IMR-90 (cell line): ENCODE results near the gene KCNH5. TPM values are rescaled to one million over a fixed set of nuclear protein-coding genes. Genes with fewer than 3 reads are reported as not detected.

ENCODE experiments used
- ATAC-seq: fragments of 200-7000 bp; cut with Tn5 transposase; 2 replicates; pipeline ENCODE4 v1.9.1; 2020; ENCODE audit warnings: low read depth, mild to moderate bottlenecking, moderate library complexity
- BruUV-seq: library from RNA; stranded (reverse); fragments of 400-500 nt; replicated peaks from 2 replicates; lab custom pipeline; 2021; lab: Mats Ljungman, UMichigan
- CTCF ChIA-PET: fragments of 300-600 bp; formaldehyde crosslinking; extraction: SDS; loops from one replicate; lab custom pipeline; 2021; ENCODE audit warnings: antibody characterized with exemption; lab: Yijun Ruan, JAX
- POLR2A ChIA-PET: fragments of 300-600 bp; sonication (Branson Sonifier 250); formaldehyde crosslinking; loops from one replicate; lab custom pipeline; 2022; ENCODE audit warnings: antibody characterized with exemption; ENCODE audit not compliant: unreplicated experiment; lab: Charles Lee
- DNase-seq: peaks from one replicate; pipeline ENCODE4 v3.0.0; 2013
- H2AFZ ChIP-seq: replicated peaks from 2 replicates; pipeline ENCODE3; 2013; ENCODE audit warnings: low read length, mild to moderate bottlenecking; ENCODE audit not compliant: poor library complexity
- H2AK5ac ChIP-seq: 2 replicates; pipeline ENCODE4 v1.6.1; 2013; ENCODE audit warnings: low read depth, low read length, inconsistent platforms
- H2AK9ac ChIP-seq: replicated peaks from 2 replicates; pipeline ENCODE3; 2013; ENCODE audit warnings: mild to moderate bottlenecking, low read depth, low read length, moderate library complexity; ENCODE audit not compliant: poor library complexity
- H2BK120ac ChIP-seq: 2 replicates; pipeline ENCODE4 v1.6.1; 2013; ENCODE audit warnings: low read depth, low read length, inconsistent platforms
- H2BK15ac ChIP-seq: 3 replicates; pipeline ENCODE4 v1.6.1; 2013; ENCODE audit warnings: low read depth, low read length, inconsistent platforms
- H2BK20ac ChIP-seq: 2 replicates; pipeline ENCODE4 v1.6.1; 2013; ENCODE audit warnings: low read depth, mild to moderate bottlenecking, inconsistent platforms, low read length, moderate library complexity
- H2BK5ac ChIP-seq: 2 replicates; pipeline ENCODE4 v1.6.1; 2013; ENCODE audit warnings: mild to moderate bottlenecking, low read depth, low read length, inconsistent platforms; ENCODE audit not compliant: poor library complexity, severe bottlenecking
- H3K14ac ChIP-seq: replicated peaks from 2 replicates; pipeline ENCODE4 v1.6.1; 2013; ENCODE audit warnings: low read depth, low read length, inconsistent platforms
- H3K18ac ChIP-seq: 2 replicates; pipeline ENCODE4 v1.6.1; 2013; ENCODE audit warnings: low read depth, low read length, control low read depth
- H3K23ac ChIP-seq: 2 replicates; pipeline ENCODE4 v1.6.1; 2013; ENCODE audit warnings: low read depth, low read length, inconsistent platforms
- H3K27ac ChIP-seq: 2 replicates; pipeline ENCODE4 v1.5.1; 2013; ENCODE audit warnings: mild to moderate bottlenecking, control low read depth, low read length; ENCODE audit not compliant: insufficient read depth
- H3K27me3 ChIP-seq: 2 replicates; pipeline ENCODE4 v1.6.1; 2013; ENCODE audit warnings: low read length; ENCODE audit not compliant: control insufficient read depth, insufficient read depth
- H3K36me3 ChIP-seq: 2 replicates; pipeline ENCODE4 v1.6.1; 2013; ENCODE audit warnings: low read length, mixed read lengths; ENCODE audit not compliant: control insufficient read depth, insufficient read depth
- H3K4ac ChIP-seq: 2 replicates; pipeline ENCODE4 v1.6.1; 2013; ENCODE audit warnings: low read depth, low read length, inconsistent platforms
- H3K4me1 ChIP-seq: 2 replicates; pipeline ENCODE4 v1.6.1; 2013; ENCODE audit warnings: low read length, mixed read lengths; ENCODE audit not compliant: control insufficient read depth, insufficient read depth
- H3K4me2 ChIP-seq: 2 replicates; pipeline ENCODE4 v1.6.1; 2013; ENCODE audit warnings: low read depth, mild to moderate bottlenecking, control low read depth, low read length, moderate library complexity
- H3K4me3 ChIP-seq: 2 replicates; pipeline ENCODE4 v1.5.1; 2013; ENCODE audit warnings: low read depth, mild to moderate bottlenecking, control low read depth, low read length, moderate library complexity; ENCODE audit not compliant: insufficient read depth
- H3K56ac ChIP-seq: 2 replicates; pipeline ENCODE4 v1.6.1; 2013; ENCODE audit warnings: low read length, inconsistent platforms; ENCODE audit not compliant: insufficient read depth; ENCODE audit errors: extremely low read depth
- H3K79me1 ChIP-seq, 2 experiments: 2 replicates each; pipeline ENCODE4 v1.6.1; 2013; ENCODE audit warnings: low read length in 2 of 2, inconsistent platforms in 1 of 2, low read depth in 1 of 2
- H3K9ac ChIP-seq: 2 replicates; pipeline ENCODE4 v1.6.1; 2013; ENCODE audit warnings: low read depth, low read length, control low read depth
- H3K9me1 ChIP-seq: 2 replicates; pipeline ENCODE4 v1.6.1; 2013; ENCODE audit warnings: low read length, inconsistent platforms; ENCODE audit not compliant: insufficient read depth
- H3K9me3 ChIP-seq: 2 replicates; pipeline ENCODE4 v1.6.1; 2013; ENCODE audit warnings: low read length; ENCODE audit not compliant: control insufficient read depth, insufficient read depth
- H4K20me1 ChIP-seq: 2 replicates; pipeline ENCODE4 v1.6.1; 2013; ENCODE audit warnings: low read length, inconsistent platforms; ENCODE audit not compliant: insufficient read depth
- H4K5ac ChIP-seq: 2 replicates; pipeline ENCODE4 v1.6.1; 2013; ENCODE audit warnings: mild to moderate bottlenecking, low read depth, low read length, control low read depth
- H4K8ac ChIP-seq, 2 experiments: 2 replicates each; pipeline ENCODE4 v1.6.1; 2013; ENCODE audit warnings: low read depth in 2 of 2, low read length in 2 of 2, control low read depth in 1 of 2, inconsistent platforms in 1 of 2
- H4K91ac ChIP-seq: 2 replicates; pipeline ENCODE4 v1.6.1; 2013; ENCODE audit warnings: low read depth, low read length, inconsistent platforms; ENCODE audit not compliant: insufficient read depth
- BHLHE40 ChIP-seq: fragments of 150-350 bp; IDR thresholded peaks from 2 replicates; pipeline ENCODE4 v1.6.1; 2016; ENCODE audit warnings: mild to moderate bottlenecking, low read depth, low read length
- CEBPB ChIP-seq: IDR thresholded peaks from 2 replicates; pipeline ENCODE4 v1.6.1; 2012; ENCODE audit warnings: low read depth, low read length, improper control_type of control experiment
- CHD1 ChIP-seq: IDR thresholded peaks from 2 replicates; pipeline ENCODE4 v1.6.1; 2012; ENCODE audit warnings: low read depth, low read length, improper control_type of control experiment
- CTCF ChIP-seq: conservative IDR thresholded peaks from 2 replicates; pipeline ENCODE4 v1.5.1; 2012; ENCODE audit warnings: mild to moderate bottlenecking, low read depth, low read length, improper control_type of control experiment
- ELK1 ChIP-seq: fragments of 150-350 bp; IDR thresholded peaks from 2 replicates; pipeline ENCODE4 v1.6.1; 2016; ENCODE audit warnings: low read depth, mild to moderate bottlenecking, low read length, moderate library complexity, borderline replicate concordance
- FOS ChIP-seq: fragments of 150-350 bp; IDR thresholded peaks from 2 replicates; pipeline ENCODE4 v1.6.1; 2016; ENCODE audit warnings: low read depth, low read length
- MAFK ChIP-seq: IDR thresholded peaks from 2 replicates; pipeline ENCODE4 v1.6.1; 2012; ENCODE audit warnings: low read depth, low read length, improper control_type of control experiment
- MAZ ChIP-seq: IDR thresholded peaks from 2 replicates; pipeline ENCODE4 v1.6.1; 2012; ENCODE audit warnings: low read depth, mild to moderate bottlenecking, low read length, improper control_type of control experiment, moderate library complexity, borderline replicate concordance
- MXI1 ChIP-seq: IDR thresholded peaks from 2 replicates; pipeline ENCODE4 v1.6.1; 2012; ENCODE audit warnings: low read depth, mild to moderate bottlenecking, low read length, moderate library complexity, borderline replicate concordance
- NFE2L2 ChIP-seq: fragments of 150-350 bp; IDR thresholded peaks from 2 replicates; pipeline ENCODE4 v1.6.1; 2016; ENCODE audit warnings: low read depth, mild to moderate bottlenecking, low read length
- POLR2A ChIP-seq: IDR thresholded peaks from 2 replicates; pipeline ENCODE4 v1.6.1; 2012; ENCODE audit warnings: mild to moderate bottlenecking, low read depth, low read length
- RAD21 ChIP-seq: IDR thresholded peaks from 2 replicates; pipeline ENCODE4 v1.6.1; 2012; ENCODE audit warnings: low read length, improper control_type of control experiment
- RCOR1 ChIP-seq: IDR thresholded peaks from 2 replicates; pipeline ENCODE4 v1.6.1; 2012; ENCODE audit warnings: mild to moderate bottlenecking, low read length, improper control_type of control experiment; ENCODE audit not compliant: insufficient replicate concordance
- RFX5 ChIP-seq: IDR thresholded peaks from 2 replicates; pipeline ENCODE4 v1.8.0; 2012; ENCODE audit warnings: low read depth, mild to moderate bottlenecking, low read length, moderate library complexity
- SMC3 ChIP-seq: fragments of 150-350 bp; IDR thresholded peaks from 2 replicates; pipeline ENCODE4 v1.6.1; 2016; ENCODE audit warnings: low read depth, mild to moderate bottlenecking, antibody characterized with exemption, low read length, moderate library complexity
- USF2 ChIP-seq: fragments of 150-350 bp; IDR thresholded peaks from 2 replicates; pipeline ENCODE4 v1.6.1; 2017; ENCODE audit warnings: mild to moderate bottlenecking, antibody characterized with exemption, low read length, low read depth
- WGBS, 2 experiments: methylation state at CpG; one replicate each; pipeline versions ENCODE4 v1.1.5 to v1.1.7; 2013; ENCODE audit warnings: missing lambda C conversion rate in 2 of 2; ENCODE audit not compliant: insufficient read length in 1 of 2; ENCODE audit errors: extremely low coverage in 2 of 2; 5-methylcytosine and 5-hydroxymethylcytosine counted together
- dilution Hi-C: fragments of 300-500 bp; cut with HindIII; formaldehyde crosslinking; loops from one replicate; pipeline ENCODE4 v1.14.3; 2018; ENCODE audit warnings: low sequenced_read_pairs; ENCODE audit not compliant: unreplicated experiment
- in situ Hi-C: fragments of 300-500 bp; cut with MboI; formaldehyde crosslinking; loops from 3 replicates; pipeline ENCODE4 v1.14.3; 2019; ENCODE audit warnings: low sequenced_read_pairs, inconsistent platforms, mixed read lengths
- intact Hi-C: fragments of 100-400 bp; cut with micrococcal nuclease; formaldehyde crosslinking; loops from 2 replicates; pipeline ENCODE4 v1.10.0; 2022
- polyA plus RNA-seq, 3 experiments: library from polyadenylated mRNA; depleted of rRNA; stranded (reverse); fragments of >200 nt; gene quantifications; 2 replicates each; pipeline ENCODE4 v1.2.3, GENCODE V29; 2012; ENCODE audit warnings: low replicate concordance in 1 of 3
- total RNA-seq: library from RNA; depleted of rRNA; stranded (reverse); fragments of >200 nt; gene quantifications from 2 replicates; pipeline ENCODE4 v1.2.3, GENCODE V29; 2012

The KCNH5 gene
- total and polyA plus RNA-seq, 2 of the 4 experiments (the other 2 are of a cell fraction) = under 0.01 to 0.03 TPM

- Histone ChIP-seq H3K14ac (no peak overlapping the region), H4K5ac (no peak overlapping the region), H3K4ac (no peak overlapping the region), H3K23ac (no peak overlapping the region), H3K18ac (no peak overlapping the region), H2AK9ac (no peak overlapping the region), H3K9me1 (no peaks in the 10 kb centered on the region), H2AK5ac (no peak overlapping the region), H2BK15ac (no peak overlapping the region), H3K4me1 (no peaks in the 10 kb centered on the region), H2AFZ (no peak overlapping the region), H4K20me1 (no peaks in the 10 kb centered on the region), H2BK20ac (no peak overlapping the region), H3K36me3 (no peaks in the 10 kb centered on the region), H3K27ac (no peak overlapping the region), H4K91ac (no peak overlapping the region), H3K27me3 (no peaks in the 10 kb centered on the region), H3K9ac (no peak overlapping the region), H4K8ac (no peak overlapping the region), H2BK5ac (no peak overlapping the region), H2BK120ac (no peak overlapping the region), H3K56ac (no peak overlapping the region), H3K4me3 (no peak overlapping the region), H3K9me3 (no peaks in the 10 kb centered on the region), H3K4me2 (no peak overlapping the region), H3K79me1 (no peaks in the 10 kb centered on the region)
- ChIA-PET CTCF (no interaction called here), POLR2A (no interaction called here)
- ATAC-seq (no peak), DNase-seq (no peak)
- dilution Hi-C loops = no loop called here
- WGBS, 2 experiments = no CpG with 5 or more reads among the region's 2 CpGs
- TF ChIP-seq MAZ (no peak), NFE2L2 (no peak), CEBPB (no peak), POLR2A (no peak), CTCF (no peak), CHD1 (no peak), FOS (no peak), RCOR1 (no peak), RFX5 (no peak), SMC3 (no peak), MXI1 (no peak), BHLHE40 (no peak), MAFK (no peak), RAD21 (no peak), USF2 (no peak), ELK1 (no peak)
- in situ Hi-C loops = no loop called here
- intact Hi-C loops = no loop called here
- no TSS peak for BruUV-seq
Observed at GRCh38 chr14:62768753-62769152, 276.5 kb downstream of the KCNH5 start.
